SU-DHL-6 (cell line): ENCODE data around the gene CRISPLD2.

Source experiments
- H2AFZ ChIP-seq: fragments of 200-600 bp; sonication (generic); 2 replicates; pipeline ENCODE4 v1.6.1; 2014; ENCODE audit warnings: low read depth, mild to moderate bottlenecking, moderate library complexity, mixed read lengths, antibody characterized with exemption, low read length; ENCODE audit not compliant: severe bottlenecking
- H3F3A ChIP-seq: fragments of 200-600 bp; shearing (Covaris generic); 2 replicates; pipeline ENCODE4 v1.6.0; 2016; ENCODE audit warnings: antibody characterized with exemption, mild to moderate bottlenecking; ENCODE audit not compliant: insufficient read depth
- H3K27ac ChIP-seq: fragments of 200-600 bp; sonication (generic); 2 replicates; pipeline ENCODE4 v1.5.1; 2016; ENCODE audit warnings: low read depth, mild to moderate bottlenecking, low read length, moderate library complexity, mixed read lengths
- H3K27me3 ChIP-seq: fragments of 200-600 bp; sonication (generic), shearing (Covaris generic); 2 replicates; pipeline ENCODE4 v1.6.0; 2014; ENCODE audit warnings: mild to moderate bottlenecking, low read length
- H3K36me3 ChIP-seq: fragments of 200-600 bp; sonication (generic); 2 replicates; pipeline ENCODE4 v1.6.1; 2014; ENCODE audit warnings: mild to moderate bottlenecking, low read length, mixed read lengths
- H3K4me2 ChIP-seq: fragments of 300-600, 200-600 bp; shearing (Covaris generic), sonication (generic); 2 replicates; pipeline ENCODE4 v1.6.0; 2014; ENCODE audit warnings: low read length, low read depth, mild to moderate bottlenecking; ENCODE audit not compliant: poor library complexity, severe bottlenecking
- H3K4me3 ChIP-seq: fragments of 200-600 bp; sonication (generic); 2 replicates; pipeline ENCODE4 v1.5.1; 2014; ENCODE audit warnings: antibody characterized with exemption, low read length, mild to moderate bottlenecking, mixed read lengths; ENCODE audit not compliant: insufficient read depth, poor library complexity, severe bottlenecking
- H3K79me2 ChIP-seq: fragments of 200-600 bp; sonication (generic); 2 replicates; pipeline ENCODE4 v1.6.1; 2014; ENCODE audit warnings: mild to moderate bottlenecking, low read length, moderate library complexity; ENCODE audit not compliant: insufficient read depth
- H3K9ac ChIP-seq: fragments of 200-600 bp; sonication (generic); 2 replicates; pipeline ENCODE4 v1.7.0; 2014; ENCODE audit warnings: mild to moderate bottlenecking, low read length
- H3K9me2 ChIP-seq: fragments of 200-600 bp; sonication (generic); replicated peaks from 2 replicates; pipeline ENCODE4 v1.6.1; 2014; ENCODE audit warnings: low read length; ENCODE audit not compliant: insufficient read depth
- H3K9me3 ChIP-seq: fragments of 200-600 bp; sonication (generic); 2 replicates; pipeline ENCODE4 v1.6.1; 2014; ENCODE audit warnings: low read length, mixed read lengths; ENCODE audit not compliant: insufficient read depth
- H4K20me1 ChIP-seq: fragments of 200-600 bp; sonication (generic); 2 replicates; pipeline ENCODE4 v1.6.1; 2014; ENCODE audit warnings: low read depth, mild to moderate bottlenecking, antibody characterized with exemption, low read length, moderate library complexity, mixed read lengths
- EZH2phosphoT487 ChIP-seq: fragments of 200-600 bp; sonication (generic), shearing (Covaris generic); conservative IDR thresholded peaks from 2 replicates; pipeline ENCODE4 v1.6.1; 2018; ENCODE audit warnings: mild to moderate bottlenecking, antibody characterized with exemption, low read length, moderate library complexity, mixed read lengths
- TF ChIP-seq, protein P1 (sequence below): fragments of 200-600 bp; sonication (generic); IDR thresholded peaks from one replicate; pipeline ENCODE4 v1.5.1; 2017; ENCODE audit warnings: antibody characterized with exemption, mild to moderate bottlenecking, low read length, moderate library complexity; ENCODE audit not compliant: insufficient read depth, poor library complexity, severe bottlenecking

The CRISPLD2 gene

DNA sequence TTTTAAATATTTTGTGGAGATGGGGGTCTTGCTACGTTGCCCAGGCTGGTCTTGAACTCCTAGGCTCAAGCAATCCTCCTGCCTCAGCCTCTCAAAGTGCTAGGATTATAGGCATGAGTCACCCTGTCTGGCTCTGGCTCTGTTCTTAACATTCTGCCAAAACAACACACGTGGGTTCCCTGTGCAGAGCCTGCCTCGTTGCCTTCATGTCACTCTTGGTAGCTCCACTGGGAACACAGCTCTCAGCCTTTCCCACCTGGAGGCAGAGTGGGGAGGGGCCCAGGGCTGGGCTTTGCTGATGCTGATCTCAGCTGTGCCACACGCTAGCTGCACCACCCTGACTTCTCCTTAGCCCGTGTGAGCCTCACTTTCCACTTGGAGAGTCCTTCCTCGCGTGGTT lies 19.3 kb downstream of the CRISPLD2 start:
- Histone ChIP-seq H3K4me2 (no peak overlapping the region), H3K9me2 (no peaks in the 10 kb centered on the region), H3K27ac (no peak overlapping the region), H3K9me3 (no peaks in the 10 kb centered on the region), H3K36me3 (no peaks in the 10 kb centered on the region), H3K9ac (no peak overlapping the region), H3K4me3 (no peak overlapping the region), H3K27me3 (no peaks in the 10 kb centered on the region), H3K79me2 (no peaks in the 10 kb centered on the region), H4K20me1 (no peaks in the 10 kb centered on the region), H2AFZ (no peak overlapping the region), H3F3A (no peaks in the 10 kb centered on the region)
- TF ChIP-seq, protein P1, sequence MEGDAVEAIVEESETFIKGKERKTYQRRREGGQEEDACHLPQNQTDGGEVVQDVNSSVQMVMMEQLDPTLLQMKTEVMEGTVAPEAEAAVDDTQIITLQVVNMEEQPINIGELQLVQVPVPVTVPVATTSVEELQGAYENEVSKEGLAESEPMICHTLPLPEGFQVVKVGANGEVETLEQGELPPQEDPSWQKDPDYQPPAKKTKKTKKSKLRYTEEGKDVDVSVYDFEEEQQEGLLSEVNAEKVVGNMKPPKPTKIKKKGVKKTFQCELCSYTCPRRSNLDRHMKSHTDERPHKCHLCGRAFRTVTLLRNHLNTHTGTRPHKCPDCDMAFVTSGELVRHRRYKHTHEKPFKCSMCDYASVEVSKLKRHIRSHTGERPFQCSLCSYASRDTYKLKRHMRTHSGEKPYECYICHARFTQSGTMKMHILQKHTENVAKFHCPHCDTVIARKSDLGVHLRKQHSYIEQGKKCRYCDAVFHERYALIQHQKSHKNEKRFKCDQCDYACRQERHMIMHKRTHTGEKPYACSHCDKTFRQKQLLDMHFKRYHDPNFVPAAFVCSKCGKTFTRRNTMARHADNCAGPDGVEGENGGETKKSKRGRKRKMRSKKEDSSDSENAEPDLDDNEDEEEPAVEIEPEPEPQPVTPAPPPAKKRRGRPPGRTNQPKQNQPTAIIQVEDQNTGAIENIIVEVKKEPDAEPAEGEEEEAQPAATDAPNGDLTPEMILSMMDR = no peak
- TF ChIP-seq EZH2phosphoT487 = no peak

DNA sequence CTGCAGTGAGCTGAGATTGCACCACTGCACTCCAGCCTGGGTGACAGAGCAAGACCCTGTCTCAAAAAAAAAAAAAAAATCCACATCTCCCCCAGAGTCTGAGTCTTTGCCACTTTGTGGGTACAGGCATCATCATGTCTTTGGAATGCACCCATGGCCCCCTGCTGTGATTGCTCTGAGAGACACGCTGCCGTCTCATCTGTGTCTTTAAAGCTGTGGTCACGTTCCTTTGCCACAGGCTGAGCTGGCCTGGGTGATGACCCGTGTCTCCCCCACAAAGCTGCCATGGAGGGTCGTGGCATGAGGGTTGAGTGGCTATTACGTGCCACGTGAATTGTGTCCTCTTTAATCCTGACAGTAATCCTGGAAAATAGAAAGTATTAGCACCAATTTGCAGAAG lies 20.2 kb downstream of the CRISPLD2 start:
- Histone ChIP-seq H3K9me2 (no peaks in the 10 kb centered on the region), H3F3A (no peaks in the 10 kb centered on the region), H3K36me3 (no peaks in the 10 kb centered on the region), H3K27me3 (no peaks in the 10 kb centered on the region), H3K9ac (no peak overlapping the region), H3K9me3 (no peaks in the 10 kb centered on the region), H3K27ac (no peak overlapping the region), H2AFZ (no peak overlapping the region), H3K4me3 (no peak overlapping the region), H3K4me2 (no peak overlapping the region), H4K20me1 (no peaks in the 10 kb centered on the region), H3K79me2 (no peaks in the 10 kb centered on the region)
- TF ChIP-seq EZH2phosphoT487 = no peak
- TF ChIP-seq, protein P1 = no peak

DNA sequence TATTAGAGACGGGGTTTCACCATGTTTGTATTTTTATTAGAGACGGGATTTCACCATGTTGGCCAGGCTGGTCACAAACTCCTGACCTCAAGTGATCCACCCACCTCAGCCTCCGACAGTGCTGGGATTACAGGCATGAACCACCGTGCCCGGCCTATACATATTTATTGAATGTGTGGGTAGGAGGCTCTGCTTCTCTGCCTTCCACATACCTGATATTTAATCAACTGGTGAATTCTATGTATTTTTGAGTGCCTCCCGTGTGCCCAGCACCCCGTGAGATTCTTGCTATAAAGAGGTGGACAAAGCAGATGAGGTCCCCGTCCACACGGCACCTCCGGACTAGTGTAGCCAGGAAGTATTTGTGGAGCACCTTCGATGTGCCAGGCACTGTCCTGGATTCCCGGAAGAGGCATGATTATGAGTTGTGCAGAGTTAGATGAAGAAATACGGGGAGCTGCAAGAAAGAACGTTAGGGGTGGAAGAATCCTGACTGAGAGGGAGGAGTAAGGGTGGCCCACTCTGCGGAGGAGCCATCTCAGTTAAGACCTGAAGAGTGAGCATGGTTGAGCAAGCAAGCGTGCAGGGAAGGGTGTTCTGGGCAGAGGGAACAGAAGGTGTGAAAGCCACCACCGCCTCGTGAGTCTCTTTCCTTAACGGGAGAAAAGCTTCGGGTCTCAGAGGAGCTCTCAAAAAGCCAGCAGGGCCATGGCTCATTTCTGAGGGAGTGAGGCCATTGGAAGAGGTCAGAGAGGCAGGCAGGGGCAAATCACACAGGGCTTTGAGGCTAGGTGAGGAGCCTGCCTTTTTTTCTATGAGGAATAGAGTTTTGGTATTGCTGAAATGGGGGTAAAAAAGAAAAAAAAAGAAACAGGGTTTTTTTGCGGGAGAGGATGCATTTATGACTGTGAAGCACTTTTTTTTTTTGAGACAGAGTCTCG lies 21.2 kb downstream of the CRISPLD2 start:
- Histone ChIP-seq H3K9me2 (no peaks in the 10 kb centered on the region), H2AFZ (no peak overlapping the region), H3K4me2 (no peak overlapping the region), H3F3A (no peaks in the 10 kb centered on the region), H3K9me3 (no peaks in the 10 kb centered on the region), H3K27ac (no peak overlapping the region), H3K79me2 (no peaks in the 10 kb centered on the region), H3K27me3 (no peaks in the 10 kb centered on the region), H3K9ac (no peak overlapping the region), H4K20me1 (no peaks in the 10 kb centered on the region), H3K36me3 (no peaks in the 10 kb centered on the region), H3K4me3 (no peak overlapping the region)
- TF ChIP-seq EZH2phosphoT487 = no peak
- TF ChIP-seq, protein P1 = no peak
